NCI-H510A (cell line): ENCODE results near the gene PPP1R14B.

Source experiments
- DNase-seq: peaks from one replicate; lab custom pipeline; 2025; lab: John Stamatoyannopoulos, UW

PPP1R14B gene

DNA sequence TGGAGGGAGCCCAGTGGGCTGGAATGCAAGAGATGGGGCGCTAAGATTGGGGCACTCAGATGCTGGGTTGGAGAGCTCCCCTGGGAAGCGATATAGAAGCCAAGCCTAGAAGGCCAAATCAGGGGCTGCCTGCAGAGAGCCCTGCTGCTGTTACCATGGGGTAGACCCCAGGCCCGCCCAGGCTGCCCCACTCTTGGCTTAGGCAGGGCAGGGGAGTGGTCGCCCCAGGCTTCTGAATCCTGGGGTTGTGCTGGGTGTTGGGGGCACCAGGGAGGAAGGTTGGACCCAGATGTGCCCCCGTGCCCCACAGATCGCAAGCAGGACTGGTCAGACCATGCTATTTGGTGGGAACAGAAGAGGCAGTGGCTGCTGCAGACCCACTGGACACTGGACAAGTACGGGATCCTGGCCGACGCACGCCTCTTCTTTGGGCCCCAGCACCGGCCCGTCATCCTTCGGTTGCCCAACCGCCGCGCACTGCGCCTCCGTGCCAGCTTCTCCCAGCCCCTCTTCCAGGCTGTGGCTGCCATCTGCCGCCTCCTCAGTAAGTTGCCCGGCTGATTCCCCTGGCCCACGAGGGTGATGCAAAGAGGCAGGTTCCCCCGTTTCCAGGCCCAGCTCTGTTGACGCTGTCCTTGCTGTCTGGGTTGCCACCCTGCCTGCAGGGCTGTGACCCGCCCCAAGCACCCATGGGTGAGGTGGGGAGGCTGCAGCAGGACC is 36.3 kb downstream of the PPP1R14B start:
- no peak for DNase-seq

GRCh38 chr11:64209563-64209843 is 37.2 kb downstream of the PPP1R14B start:
- no peak for DNase-seq

DNA sequence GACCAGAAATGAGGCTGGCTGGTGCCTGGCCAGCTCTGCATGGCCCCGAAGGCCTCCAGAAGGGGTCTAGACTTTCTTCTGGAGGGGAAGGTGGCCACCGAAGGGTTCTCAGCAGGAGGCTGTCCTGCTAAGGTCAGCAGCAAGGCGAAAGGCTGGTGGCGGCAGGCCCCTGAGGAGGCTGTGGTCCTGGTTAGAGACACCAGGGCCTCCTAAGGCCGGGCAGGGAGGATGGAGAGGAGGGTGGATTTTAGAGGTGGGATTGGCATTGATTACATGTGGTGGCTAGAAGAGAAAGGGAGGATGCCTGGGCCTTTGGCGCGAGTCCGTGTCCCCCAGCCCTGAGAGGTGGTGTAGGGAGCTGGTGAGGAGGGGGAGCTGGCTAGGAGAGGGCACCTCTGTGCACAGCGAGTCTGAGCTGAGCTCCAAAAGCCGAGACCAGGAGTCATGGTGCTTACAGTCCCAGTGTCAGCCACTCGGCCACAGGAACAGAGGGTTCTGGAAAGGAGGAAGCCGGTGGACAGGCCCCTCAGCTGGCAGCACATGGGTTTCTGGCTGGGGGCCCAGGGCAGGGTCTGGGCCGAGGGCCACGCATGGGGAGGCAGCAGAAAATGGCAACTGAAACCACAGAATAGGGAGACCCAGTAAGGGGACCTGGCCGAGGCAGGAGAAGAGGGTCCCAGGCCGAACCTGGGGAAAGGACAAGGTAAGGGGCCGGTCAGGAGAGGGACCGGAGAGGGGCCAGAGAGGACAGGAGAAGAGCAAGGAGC is 37.8 kb downstream of the PPP1R14B start:
- DNase-seq, result no peak

GRCh38 chr11:64208086-64208795 is 38.5 kb downstream of the PPP1R14B start:
- DNase-seq, result no peak

- DNase-seq, result no peak
Observed at GRCh38 chr11:64207256-64208085, 39.3 kb downstream of the PPP1R14B start.

- no peak for DNase-seq
Observed at GRCh38 chr11:64206457-64207255, 40.1 kb downstream of the PPP1R14B start, which contains the start of gene FERMT3. Gene FERMT3, plus strand, starts transcription at chr11:64206721. Its CDS starts 644 bp downstream, at chr11:64207365.

GRCh38 chr11:64204464-64204989 is 42.2 kb downstream of the PPP1R14B start:
- DNase-seq, result peak; percentile 59

GRCh38 chr11:64204080-64204440 is 42.7 kb downstream of the PPP1R14B start:
- no peak for DNase-seq

- no peak for DNase-seq
Observed at GRCh38 chr11:64203421-64204079, 43.2 kb downstream of the PPP1R14B start.

DNA sequence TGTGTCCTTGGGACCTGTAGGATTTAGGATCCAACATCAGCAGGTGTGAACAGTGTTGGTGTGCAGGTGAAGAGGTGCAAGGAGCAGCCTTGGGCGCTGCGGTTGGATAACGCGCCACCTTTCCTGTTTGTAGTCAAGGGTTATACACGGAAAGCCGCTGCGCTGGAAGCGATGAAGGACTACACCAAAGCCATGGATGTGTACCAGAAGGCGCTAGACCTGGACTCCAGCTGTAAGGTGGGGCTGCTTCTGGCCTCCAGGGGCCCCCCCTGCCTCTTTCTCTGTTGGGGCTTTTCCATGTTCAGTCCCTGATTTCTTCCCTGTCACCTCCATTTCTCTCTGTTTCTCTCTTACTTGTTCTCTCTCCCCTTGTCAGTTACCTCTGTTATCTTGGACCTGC is 43.8 kb downstream of the PPP1R14B start:
- DNase-seq, result no peak

DNA sequence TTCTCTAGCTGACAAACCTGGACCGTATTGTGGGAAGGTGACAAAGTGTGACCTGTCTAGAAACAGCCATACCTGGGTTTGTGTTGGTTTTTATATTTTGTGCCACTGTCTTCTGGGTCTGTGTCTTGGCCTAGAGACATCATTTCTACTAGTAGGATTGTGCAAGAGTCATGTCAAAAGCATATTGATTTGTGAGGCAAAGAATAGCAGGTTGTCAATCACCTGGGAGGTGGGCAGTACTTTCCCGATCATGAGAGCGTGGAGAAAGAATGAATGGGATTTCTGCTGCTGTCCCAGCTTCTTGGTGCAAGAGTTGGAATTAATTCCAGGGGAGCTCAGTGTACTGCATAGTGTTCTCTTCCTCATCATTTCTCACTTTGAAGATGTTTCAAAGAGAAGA is 45.2 kb downstream of the PPP1R14B start:
- DNase-seq, result no peak

- DNase-seq, result no peak
Observed at GRCh38 chr11:64198511-64198910, 48.2 kb downstream of the PPP1R14B start.

GRCh38 chr11:64196626-64197025 is 50.1 kb downstream of the PPP1R14B start:
- no peak for DNase-seq
